Nephron progenitor cell (in vitro differentiated cells): ENCODE measurements around the gene JADE2.
"Not testable (repeated sequence)": the region's sequence is repeated elsewhere in the genome, so short reads cannot be mapped to it uniquely, and the experiment has no call there.

ENCODE experiments used
- DNase-seq: peaks from one replicate; pipeline ENCODE4 v3.0.0; 2021
- H3K27ac Mint-ChIP-seq: 2 replicates; pipeline ENCODE4 v1.8.0; 2021; ENCODE audit warnings: mild to moderate bottlenecking, moderate library complexity, mixed read lengths
- H3K27me3 Mint-ChIP-seq: 2 replicates; pipeline ENCODE4 v1.8.0; 2021; ENCODE audit warnings: mild to moderate bottlenecking, low read depth, mixed read lengths; ENCODE audit not compliant: poor library complexity
- H3K36me3 Mint-ChIP-seq: 2 replicates; pipeline ENCODE4 v1.8.0; 2021; ENCODE audit warnings: low read depth, mixed read lengths
- H3K4me1 Mint-ChIP-seq: 2 replicates; pipeline ENCODE4 v1.8.0; 2021; ENCODE audit warnings: mixed read lengths
- H3K4me3 Mint-ChIP-seq: 2 replicates; pipeline ENCODE4 v1.8.0; 2021; ENCODE audit warnings: mild to moderate bottlenecking, moderate library complexity, mixed read lengths
- H3K9me3 Mint-ChIP-seq: 2 replicates; pipeline ENCODE4 v1.8.0; 2021; ENCODE audit warnings: mild to moderate bottlenecking, moderate library complexity, mixed read lengths
- TF ChIP-seq, protein P1 (sequence below): fragments of 200-600 bp; sonication (generic); IDR thresholded peaks from 2 replicates; pipeline ENCODE4 v1.5.0; 2021; ENCODE audit warnings: antibody characterized with exemption

JADE2 gene

DNA sequence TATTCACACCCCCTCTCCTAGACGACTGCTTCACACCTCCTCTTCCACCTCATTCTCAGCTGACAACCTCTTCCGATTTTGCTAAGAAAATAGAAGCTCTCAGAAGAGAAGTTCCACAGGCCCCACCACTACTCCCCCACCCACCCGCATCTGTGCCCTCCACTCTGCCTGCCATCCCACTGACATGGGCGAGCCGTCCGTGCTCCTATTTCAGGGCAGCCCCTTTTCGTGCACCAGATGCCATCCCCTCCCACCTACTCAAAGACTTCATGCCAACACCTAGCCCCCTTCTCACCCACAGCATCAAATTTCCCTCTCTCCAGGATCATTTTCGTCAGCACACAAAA, 34.6 kb upstream of the JADE2 start:
- no peaks in the 10 kb centered on the region for H3K36me3 Mint-ChIP-seq
- TF ChIP-seq, protein P1, sequence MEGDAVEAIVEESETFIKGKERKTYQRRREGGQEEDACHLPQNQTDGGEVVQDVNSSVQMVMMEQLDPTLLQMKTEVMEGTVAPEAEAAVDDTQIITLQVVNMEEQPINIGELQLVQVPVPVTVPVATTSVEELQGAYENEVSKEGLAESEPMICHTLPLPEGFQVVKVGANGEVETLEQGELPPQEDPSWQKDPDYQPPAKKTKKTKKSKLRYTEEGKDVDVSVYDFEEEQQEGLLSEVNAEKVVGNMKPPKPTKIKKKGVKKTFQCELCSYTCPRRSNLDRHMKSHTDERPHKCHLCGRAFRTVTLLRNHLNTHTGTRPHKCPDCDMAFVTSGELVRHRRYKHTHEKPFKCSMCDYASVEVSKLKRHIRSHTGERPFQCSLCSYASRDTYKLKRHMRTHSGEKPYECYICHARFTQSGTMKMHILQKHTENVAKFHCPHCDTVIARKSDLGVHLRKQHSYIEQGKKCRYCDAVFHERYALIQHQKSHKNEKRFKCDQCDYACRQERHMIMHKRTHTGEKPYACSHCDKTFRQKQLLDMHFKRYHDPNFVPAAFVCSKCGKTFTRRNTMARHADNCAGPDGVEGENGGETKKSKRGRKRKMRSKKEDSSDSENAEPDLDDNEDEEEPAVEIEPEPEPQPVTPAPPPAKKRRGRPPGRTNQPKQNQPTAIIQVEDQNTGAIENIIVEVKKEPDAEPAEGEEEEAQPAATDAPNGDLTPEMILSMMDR = no peak
- H3K27ac Mint-ChIP-seq = no peak overlapping the region
- peaks cover 1% of the 10 kb centered on the region for H3K9me3 Mint-ChIP-seq
- DNase-seq = no peak
- no peaks in the 10 kb centered on the region for H3K4me1 Mint-ChIP-seq
- no peak overlapping the region for H3K4me3 Mint-ChIP-seq
- peaks cover 5% of the 10 kb centered on the region for H3K27me3 Mint-ChIP-seq

DNA sequence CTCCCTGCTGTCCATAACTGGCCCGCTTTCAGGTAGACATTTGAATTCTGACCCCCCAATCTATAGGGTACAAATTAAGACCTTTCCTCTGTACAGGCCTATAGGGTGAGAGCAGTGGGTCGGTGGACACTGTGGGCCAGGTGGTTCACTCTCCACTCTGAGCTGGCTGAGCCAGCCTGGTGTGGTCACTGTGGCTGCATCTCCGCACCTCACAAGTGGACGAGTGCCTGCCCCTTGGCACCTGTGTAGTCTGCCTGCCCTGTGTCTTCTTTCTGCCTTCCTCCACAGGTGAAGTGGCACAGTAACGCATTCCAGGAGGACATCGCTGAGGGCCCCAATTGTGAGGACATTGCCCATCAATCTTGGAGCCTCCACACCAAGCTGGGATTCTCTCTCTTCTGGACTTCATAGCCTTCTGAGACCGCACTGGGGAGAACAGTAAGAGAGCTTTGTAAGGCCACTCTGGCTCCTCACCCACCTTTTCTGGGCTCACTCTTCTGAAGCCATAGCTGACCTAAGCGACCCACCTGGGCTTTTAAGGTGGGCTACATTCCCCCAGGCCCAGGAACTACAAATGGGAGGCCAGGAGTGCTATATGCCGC, 33.5 kb upstream of the JADE2 start:
- no peak overlapping the region for H3K27ac Mint-ChIP-seq

DNA sequence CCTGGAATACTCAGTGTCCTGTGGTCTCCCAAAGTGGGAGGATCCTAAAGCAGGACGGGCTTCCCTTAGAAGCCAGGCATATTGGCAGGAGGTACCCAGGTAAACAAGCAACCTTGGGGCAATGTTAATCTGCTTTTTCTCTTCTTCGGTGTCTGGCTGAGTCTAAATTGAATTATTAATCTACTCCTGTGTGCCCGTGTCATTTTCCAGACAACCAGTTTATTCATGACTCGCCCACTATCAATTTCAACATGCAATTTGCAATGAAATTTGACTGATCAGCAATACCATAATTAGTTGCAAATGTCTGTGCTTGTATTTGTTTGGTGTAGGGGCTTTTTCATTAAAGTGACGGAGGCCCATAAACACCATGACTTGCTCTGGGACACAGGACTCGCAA, 32.9 kb upstream of the JADE2 start:
- H3K27me3 Mint-ChIP-seq = peaks cover 5% of the 10 kb centered on the region

More for the DNA sequence above, 33.5 kb upstream of the JADE2 start:
- peaks cover 5% of the 10 kb centered on the region for H3K27me3 Mint-ChIP-seq
- DNase-seq = no peak
- H3K4me1 Mint-ChIP-seq = no peaks in the 10 kb centered on the region
- no peaks in the 10 kb centered on the region for H3K9me3 Mint-ChIP-seq
- no peaks in the 10 kb centered on the region for H3K36me3 Mint-ChIP-seq
- TF ChIP-seq, protein P1 = no peak
- no peak overlapping the region for H3K4me3 Mint-ChIP-seq

DNA sequence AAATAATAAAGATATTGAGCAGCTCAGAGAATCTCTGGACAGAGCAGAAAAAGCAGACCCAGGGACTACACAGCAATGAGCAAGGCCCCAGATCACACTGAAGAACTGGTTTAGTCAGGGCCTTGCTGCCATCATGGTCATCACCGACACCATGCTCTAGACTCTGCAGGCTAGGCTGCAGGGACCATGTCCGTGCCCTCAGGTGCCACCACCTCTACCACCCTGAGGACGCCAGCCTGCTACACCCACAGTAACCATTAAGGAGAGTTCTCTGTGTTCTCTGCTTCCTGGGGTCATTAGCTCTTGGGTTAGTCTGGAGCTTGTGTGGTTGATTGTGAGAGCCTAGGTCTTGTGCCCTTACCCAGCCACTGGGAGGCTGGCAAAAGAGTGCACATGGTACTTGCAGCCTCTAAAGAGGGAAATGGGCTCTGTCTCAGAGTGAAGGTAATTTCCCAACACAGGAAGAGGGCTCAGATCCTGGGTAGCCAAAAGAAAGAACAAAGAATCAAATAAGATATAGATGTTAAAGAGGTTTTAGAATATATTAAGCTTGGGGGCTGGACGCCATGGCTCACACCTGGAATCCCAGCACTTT, 31.9 kb upstream of the JADE2 start:
- Mint-ChIP-seq H3K27me3 (peaks cover 6% of the 10 kb centered on the region), H3K9me3 (no peaks in the 10 kb centered on the region)
- DNase-seq = no peak

More for the DNA sequence above, 32.9 kb upstream of the JADE2 start:
- DNase-seq = no peak
- H3K4me1 Mint-ChIP-seq = no peaks in the 10 kb centered on the region
- H3K9me3 Mint-ChIP-seq = no peaks in the 10 kb centered on the region
- H3K4me3 Mint-ChIP-seq = no peak overlapping the region
- no peak overlapping the region for H3K27ac Mint-ChIP-seq
- TF ChIP-seq, protein P1 = no peak
- no peaks in the 10 kb centered on the region for H3K36me3 Mint-ChIP-seq

DNA sequence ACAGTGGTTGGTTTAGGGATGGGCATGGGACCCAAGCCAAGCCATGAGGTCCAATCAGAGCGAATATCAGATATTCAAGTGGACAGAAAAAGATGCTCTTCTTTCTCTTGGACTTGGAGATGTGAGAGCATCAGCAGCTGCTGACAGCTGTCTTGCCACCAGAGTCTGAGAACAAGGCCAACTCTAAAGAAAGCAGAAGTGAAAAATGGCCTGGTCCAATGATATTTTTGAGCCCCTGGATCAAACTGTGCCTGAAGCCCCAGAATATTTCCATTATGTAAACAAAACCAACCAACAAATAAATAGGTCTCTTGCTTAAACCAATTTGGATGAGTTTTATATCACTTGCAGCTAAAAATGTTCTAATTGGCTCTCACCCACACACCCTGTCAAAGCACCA, 30.7 kb upstream of the JADE2 start:
- DNase-seq = no peak

More for the DNA sequence above, 31.9 kb upstream of the JADE2 start:
- Mint-ChIP-seq H3K4me1 (no peaks in the 10 kb centered on the region), H3K4me3 (no peak overlapping the region), H3K36me3 (no peaks in the 10 kb centered on the region), H3K27ac (no peak overlapping the region)
- TF ChIP-seq, protein P1 = no peak

DNA sequence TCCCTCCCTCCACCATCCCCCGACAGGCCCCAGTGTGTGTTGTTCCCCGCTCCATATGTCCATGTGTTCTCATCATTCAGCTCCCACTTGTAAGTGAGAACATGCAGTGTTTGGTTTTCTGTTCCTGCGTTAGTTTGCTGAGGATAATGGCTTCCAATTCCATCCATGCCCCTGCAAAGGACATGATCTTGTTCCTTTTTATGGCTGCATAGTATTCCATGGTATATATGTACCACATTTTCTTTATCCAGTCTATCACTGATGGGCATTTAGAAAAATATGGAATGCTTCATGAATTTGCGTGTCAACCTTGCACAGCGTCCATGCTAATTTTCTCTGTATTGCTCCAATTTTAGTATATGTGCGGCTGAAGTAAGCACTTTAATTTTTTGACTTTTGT, 25.6 kb upstream of the JADE2 start:
- H3K27me3 Mint-ChIP-seq, H3K4me1 Mint-ChIP-seq, DNase-seq, H3K4me3 Mint-ChIP-seq, H3K27ac Mint-ChIP-seq, H3K9me3 Mint-ChIP-seq, H3K36me3 Mint-ChIP-seq: not testable (repeated sequence)

More for the DNA sequence above, 30.7 kb upstream of the JADE2 start:
- H3K4me1 Mint-ChIP-seq = no peaks in the 10 kb centered on the region
- H3K9me3 Mint-ChIP-seq = no peaks in the 10 kb centered on the region
- no peak overlapping the region for H3K4me3 Mint-ChIP-seq
- no peak overlapping the region for H3K27ac Mint-ChIP-seq
- no peaks in the 10 kb centered on the region for H3K36me3 Mint-ChIP-seq
- TF ChIP-seq, protein P1 = no peak
- peaks cover 8% of the 10 kb centered on the region for H3K27me3 Mint-ChIP-seq
